Natural killer cell (primary cell): ENCODE results near the gene IRF4. TPM values are rescaled to one million over a fixed set of nuclear protein-coding genes. Genes with fewer than 3 reads are reported as not detected.

ENCODE experiments used
- ATAC-seq, 3 donors: fragments of 150-1000 bp in 2 of 3; fragments of 200-7000 bp in 1 of 3; cut with Tn5 transposase; 1 replicate in 1 of 3; 2 replicates in 2 of 3; pipeline ENCODE4 v1.10.0; 2021; ENCODE audit warnings: mild to moderate bottlenecking in 2 of 3, moderate library complexity in 2 of 3
- DNase-seq, 2 donors: peaks; one replicate each; pipeline versions ENCODE4 v3.0.0 to v3.0.0-alpha.2; 2013 to 2021; ENCODE audit warnings: mixed read lengths in 1 of 2
- H3K27ac ChIP-seq: one replicate; pipeline ENCODE4 v1.5.1; 2013; ENCODE audit warnings: mild to moderate bottlenecking, low read length
- H3K27me3 ChIP-seq: one replicate; pipeline ENCODE4 v1.6.1; 2013; ENCODE audit warnings: low read length; ENCODE audit not compliant: control insufficient read depth, insufficient read depth
- H3K36me3 ChIP-seq: one replicate; pipeline ENCODE4 v1.6.1; 2013; ENCODE audit warnings: low read length; ENCODE audit not compliant: control insufficient read depth, insufficient read depth
- H3K4me1 ChIP-seq: one replicate; pipeline ENCODE4 v1.6.1; 2013; ENCODE audit warnings: low read length; ENCODE audit not compliant: control insufficient read depth, insufficient read depth
- H3K4me3 ChIP-seq: one replicate; pipeline ENCODE4 v1.5.1; 2013; ENCODE audit warnings: low read length
- H3K9me3 ChIP-seq: one replicate; pipeline ENCODE4 v1.6.1; 2013; ENCODE audit warnings: low read length; ENCODE audit not compliant: control insufficient read depth, insufficient read depth
- H3K27ac Mint-ChIP-seq, 2 donors: one replicate each; pipeline ENCODE4 v1.8.0; 2022; ENCODE audit warnings: mild to moderate bottlenecking in 2 of 2, mixed read lengths in 2 of 2, moderate library complexity in 1 of 2
- H3K27me3 Mint-ChIP-seq, 2 donors: one replicate each; pipeline ENCODE4 v1.8.0; 2022; ENCODE audit warnings: low read depth in 2 of 2, mixed read lengths in 2 of 2
- H3K36me3 Mint-ChIP-seq: one replicate; pipeline ENCODE4 v1.8.0; 2022; ENCODE audit warnings: mixed read lengths
- H3K4me1 Mint-ChIP-seq, 2 donors: one replicate each; pipeline ENCODE4 v1.8.0; 2022; ENCODE audit warnings: mixed read lengths in 2 of 2
- H3K4me3 Mint-ChIP-seq: one replicate; pipeline ENCODE4 v1.8.0; 2022; ENCODE audit warnings: mild to moderate bottlenecking, moderate library complexity, mixed read lengths
- H3K9me3 Mint-ChIP-seq, 2 donors: one replicate each; pipeline ENCODE4 v1.8.0; 2022; ENCODE audit warnings: mixed read lengths in 2 of 2
- WGBS: methylation state at CpG from one replicate; pipeline ENCODE4 v1.1.7; 2013; ENCODE audit warnings: missing lambda C conversion rate; ENCODE audit not compliant: insufficient coverage; 5-methylcytosine and 5-hydroxymethylcytosine counted together
- intact Hi-C: fragments of 100-400 bp; cut with micrococcal nuclease; formaldehyde crosslinking; loops from one replicate; pipeline ENCODE4 v1.14.2; 2022
- total RNA-seq, 4 donors: library from RNA; stranded (reverse); fragments of 120-200 nt in 1 of 4; gene quantifications; one replicate each; pipeline versions ENCODE4 v1.2.3 to v1.2.4, GENCODE V29; 2013 to 2022
- TF ChIP-seq, protein P1 (sequence below): fragments of 200-600 bp; IDR thresholded peaks from one replicate; pipeline ENCODE4 v1.8.0; 2022; ENCODE audit warnings: antibody characterized with exemption

Gene IRF4
- total RNA-seq, 3 donors from 2014 or later (not counting 1 experiment from before 2014, with no cell fraction given), result 3.5 to 37.5 (median 3.5) TPM

DNA sequence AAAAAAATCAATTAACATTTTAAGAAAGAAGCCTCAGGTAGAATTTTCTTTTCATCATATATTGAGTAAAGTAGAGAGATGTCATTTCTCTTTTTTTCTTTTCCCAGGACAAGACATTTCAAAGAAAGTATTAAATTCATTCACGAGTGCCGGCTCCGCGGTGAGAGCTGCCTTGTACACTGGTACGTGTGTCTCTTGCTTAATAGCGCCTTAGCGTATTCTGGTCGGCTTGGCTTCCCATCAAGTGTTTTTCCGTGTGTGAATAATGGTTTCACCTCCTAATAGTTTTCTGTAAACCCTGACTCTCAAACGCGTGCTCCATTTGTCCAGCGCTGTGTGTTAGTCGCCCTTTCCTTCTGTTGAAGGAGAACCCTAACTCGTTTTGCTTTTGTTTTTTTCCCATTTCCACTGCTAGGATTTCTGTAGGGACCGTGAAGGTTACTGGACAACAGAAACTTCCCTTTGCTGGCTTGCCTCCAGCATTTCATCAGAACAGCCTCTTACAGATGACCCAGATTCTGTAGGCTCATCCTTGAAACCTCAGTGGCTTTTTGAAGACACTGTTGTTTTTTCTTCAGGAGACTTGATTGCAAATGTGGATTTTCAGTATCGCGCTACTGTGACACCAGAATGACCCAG lies 45.7 kb upstream of the IRF4 start:
- intact Hi-C loops, result no loop called here

GRCh38 chr6:346386-347030 lies 45.0 kb upstream of the IRF4 start:
- peaks cover 18% of the 10 kb centered on the region for H3K36me3 ChIP-seq
- no peaks in the 10 kb centered on the region for H3K9me3 ChIP-seq
- H3K27ac ChIP-seq, result no peak overlapping the region
- WGBS, result 83% methylated on average over 10 of the region's 10 CpGs
- no peak for ATAC-seq
- H3K4me1 ChIP-seq, result peaks cover 17% of the 10 kb centered on the region
- no peaks in the 10 kb centered on the region for H3K27me3 ChIP-seq
- no peak for DNase-seq
- peaks cover 6% of the 10 kb centered on the region for H3K36me3 Mint-ChIP-seq
- no peaks in the 10 kb centered on the region for H3K9me3 Mint-ChIP-seq
- no peak overlapping the region for H3K4me3 ChIP-seq
- intact Hi-C loops, result no loop called here
- H3K4me1 Mint-ChIP-seq, result peaks cover 15 to 23% of the 10 kb centered on the region in 2 donors
- H3K27ac Mint-ChIP-seq, result no peak overlapping the region
- H3K4me3 Mint-ChIP-seq, result no peak overlapping the region
- TF ChIP-seq, protein P1, sequence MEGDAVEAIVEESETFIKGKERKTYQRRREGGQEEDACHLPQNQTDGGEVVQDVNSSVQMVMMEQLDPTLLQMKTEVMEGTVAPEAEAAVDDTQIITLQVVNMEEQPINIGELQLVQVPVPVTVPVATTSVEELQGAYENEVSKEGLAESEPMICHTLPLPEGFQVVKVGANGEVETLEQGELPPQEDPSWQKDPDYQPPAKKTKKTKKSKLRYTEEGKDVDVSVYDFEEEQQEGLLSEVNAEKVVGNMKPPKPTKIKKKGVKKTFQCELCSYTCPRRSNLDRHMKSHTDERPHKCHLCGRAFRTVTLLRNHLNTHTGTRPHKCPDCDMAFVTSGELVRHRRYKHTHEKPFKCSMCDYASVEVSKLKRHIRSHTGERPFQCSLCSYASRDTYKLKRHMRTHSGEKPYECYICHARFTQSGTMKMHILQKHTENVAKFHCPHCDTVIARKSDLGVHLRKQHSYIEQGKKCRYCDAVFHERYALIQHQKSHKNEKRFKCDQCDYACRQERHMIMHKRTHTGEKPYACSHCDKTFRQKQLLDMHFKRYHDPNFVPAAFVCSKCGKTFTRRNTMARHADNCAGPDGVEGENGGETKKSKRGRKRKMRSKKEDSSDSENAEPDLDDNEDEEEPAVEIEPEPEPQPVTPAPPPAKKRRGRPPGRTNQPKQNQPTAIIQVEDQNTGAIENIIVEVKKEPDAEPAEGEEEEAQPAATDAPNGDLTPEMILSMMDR, result no peak
- H3K27me3 Mint-ChIP-seq, result no peaks in the 10 kb centered on the region

More for the DNA sequence above, 45.7 kb upstream of the IRF4 start:
- no peaks in the 10 kb centered on the region for H3K27me3 Mint-ChIP-seq
- H3K4me1 Mint-ChIP-seq, result peaks cover 19 to 28% of the 10 kb centered on the region in 2 donors
- peaks cover 6% of the 10 kb centered on the region for H3K36me3 Mint-ChIP-seq
- no peaks in the 10 kb centered on the region for H3K9me3 Mint-ChIP-seq
- H3K27ac Mint-ChIP-seq, result no peak overlapping the region
- 91% methylated on average over 17 of the region's 17 CpGs for WGBS
- no peak overlapping the region for H3K27ac ChIP-seq
- H3K4me3 Mint-ChIP-seq, result no peak overlapping the region
- H3K4me1 ChIP-seq, result peaks cover 23% of the 10 kb centered on the region
- no peaks in the 10 kb centered on the region for H3K27me3 ChIP-seq
- TF ChIP-seq, protein P1, result no peak
- no peaks in the 10 kb centered on the region for H3K9me3 ChIP-seq
- no peak overlapping the region for H3K4me3 ChIP-seq
- ATAC-seq, result no peak
- DNase-seq, result no peak
- H3K36me3 ChIP-seq, result peaks cover 15% of the 10 kb centered on the region

GRCh38 chr6:347232-347631 lies 44.3 kb upstream of the IRF4 start:
- H3K36me3 Mint-ChIP-seq, result peaks cover 6% of the 10 kb centered on the region
- no peaks in the 10 kb centered on the region for H3K27me3 ChIP-seq
- H3K36me3 ChIP-seq, result peaks cover 18% of the 10 kb centered on the region
- peaks cover 9% of the 10 kb centered on the region for H3K4me1 ChIP-seq
- no peaks in the 10 kb centered on the region for H3K9me3 Mint-ChIP-seq
- no peak for ATAC-seq
- H3K4me3 Mint-ChIP-seq, result no peak overlapping the region
- H3K27ac Mint-ChIP-seq, result no peak overlapping the region
- intact Hi-C loops, result no loop called here
- no peaks in the 10 kb centered on the region for H3K9me3 ChIP-seq
- 80% methylated on average over 4 of the region's 4 CpGs for WGBS
- H3K4me1 Mint-ChIP-seq, result peaks cover 8 to 16% of the 10 kb centered on the region in 2 donors
- H3K27ac ChIP-seq, result no peak overlapping the region
- TF ChIP-seq, protein P1, result no peak
- no peak for DNase-seq
- H3K4me3 ChIP-seq, result no peak overlapping the region
- no peaks in the 10 kb centered on the region for H3K27me3 Mint-ChIP-seq
